SIG-M5 (cell line): ENCODE measurements around the gene ERCC3.
"Not testable (repeated sequence)": the region's sequence is repeated elsewhere in the genome, so short reads cannot be mapped to it uniquely, and the experiment has no call there.

Experiments
- DNase-seq: peaks from one replicate; lab custom pipeline; 2025; lab: John Stamatoyannopoulos, UW

The ERCC3 gene

DNA sequence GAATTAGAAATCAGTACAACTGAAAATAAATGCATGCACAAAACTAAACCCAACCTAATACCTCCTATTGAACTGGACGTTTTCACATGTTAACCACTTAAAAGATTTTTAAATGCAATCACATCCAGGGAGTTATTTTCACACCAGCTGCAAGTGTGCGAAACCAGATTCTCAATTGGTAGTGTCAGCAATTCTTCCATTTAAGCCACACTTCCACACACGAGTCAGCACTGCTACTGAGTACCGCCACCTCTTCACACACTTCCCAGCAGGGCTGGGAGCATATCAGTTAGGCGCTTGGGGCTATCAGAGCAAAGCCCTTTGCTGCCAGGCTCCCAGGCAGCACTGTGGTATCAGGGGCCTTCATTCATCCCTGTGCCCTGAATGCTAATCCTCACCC, 14.2 kb downstream of the ERCC3 start:
- DNase-seq = no peak

DNA sequence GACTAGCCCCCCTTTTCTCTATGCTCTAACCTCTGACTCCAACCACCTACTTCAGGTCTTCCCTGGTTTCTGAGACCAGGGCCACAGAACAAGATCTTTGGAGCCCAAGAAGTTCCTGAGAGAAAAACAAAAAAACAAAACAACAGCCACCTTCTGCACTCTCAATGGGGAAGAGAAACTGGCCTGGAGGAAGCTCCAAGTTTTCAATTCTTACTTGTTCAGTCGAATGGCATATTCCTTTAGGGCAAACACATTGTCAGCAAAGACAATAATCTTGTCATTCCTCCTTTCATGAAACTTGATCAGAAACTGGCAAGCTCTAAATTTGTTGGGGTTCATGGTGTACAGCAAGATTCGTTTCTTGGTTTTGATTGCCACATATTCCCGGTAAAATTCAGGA, 15.0 kb downstream of the ERCC3 start:
- no peak for DNase-seq

DNA sequence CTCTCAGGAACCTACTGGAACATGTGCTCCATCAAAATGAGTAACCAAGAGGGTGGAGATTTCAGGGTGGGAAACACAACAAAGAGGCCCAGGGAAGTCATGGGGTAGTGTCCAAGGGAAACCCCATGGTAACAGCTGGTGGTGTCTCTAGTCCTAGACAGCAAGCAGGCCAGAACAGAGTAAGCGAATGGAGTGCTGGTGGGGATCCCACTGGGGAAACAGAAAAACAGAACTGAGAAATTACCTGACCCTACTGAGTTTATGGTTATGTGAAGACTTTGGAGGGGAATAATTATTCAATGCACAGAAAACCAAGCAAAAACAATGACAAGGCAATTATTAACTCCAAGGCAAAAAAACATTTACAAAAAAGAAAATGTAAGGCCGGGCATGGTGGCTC, 16.9 kb downstream of the ERCC3 start:
- no peak for DNase-seq

DNA sequence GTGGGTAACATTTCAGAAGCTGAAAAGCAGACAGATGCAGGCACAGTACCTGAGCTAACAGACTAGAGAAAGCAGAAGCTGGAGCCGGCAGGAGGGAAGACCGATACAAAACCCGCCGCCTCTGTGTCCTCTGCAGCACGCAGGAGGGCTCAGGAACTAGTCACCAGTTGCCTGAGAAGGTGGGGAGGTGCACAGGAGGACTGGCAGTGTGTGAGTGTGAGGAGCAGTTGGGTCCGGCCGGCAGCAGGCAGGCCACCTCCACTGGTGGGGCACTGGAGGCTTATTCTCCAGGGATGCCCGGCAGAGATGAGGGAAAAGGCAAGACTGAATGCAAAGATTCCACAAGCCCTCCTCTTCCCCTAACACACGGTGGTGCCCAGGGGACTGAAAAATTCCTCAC, 18.2 kb downstream of the ERCC3 start:
- DNase-seq = no peak

DNA sequence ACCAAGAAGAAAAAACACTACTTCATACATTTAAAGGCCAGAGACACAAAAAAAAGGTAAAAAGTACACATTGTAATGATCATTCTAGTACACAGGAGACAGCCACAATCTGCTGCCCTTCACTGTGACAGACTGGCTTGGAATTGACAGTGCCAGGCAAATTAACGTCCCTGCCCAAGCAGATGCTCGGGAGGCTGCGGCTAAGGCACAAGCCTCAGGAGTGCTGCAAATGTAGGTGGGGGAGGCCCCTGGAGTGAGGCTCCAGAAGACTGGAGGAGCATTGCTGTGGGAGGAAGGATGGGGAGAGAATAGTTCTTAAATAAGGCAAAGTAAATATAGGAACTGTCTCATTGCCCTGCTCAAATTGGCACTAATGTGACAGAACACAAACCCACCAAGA, 18.6 kb downstream of the ERCC3 start:
- no peak for DNase-seq

DNA sequence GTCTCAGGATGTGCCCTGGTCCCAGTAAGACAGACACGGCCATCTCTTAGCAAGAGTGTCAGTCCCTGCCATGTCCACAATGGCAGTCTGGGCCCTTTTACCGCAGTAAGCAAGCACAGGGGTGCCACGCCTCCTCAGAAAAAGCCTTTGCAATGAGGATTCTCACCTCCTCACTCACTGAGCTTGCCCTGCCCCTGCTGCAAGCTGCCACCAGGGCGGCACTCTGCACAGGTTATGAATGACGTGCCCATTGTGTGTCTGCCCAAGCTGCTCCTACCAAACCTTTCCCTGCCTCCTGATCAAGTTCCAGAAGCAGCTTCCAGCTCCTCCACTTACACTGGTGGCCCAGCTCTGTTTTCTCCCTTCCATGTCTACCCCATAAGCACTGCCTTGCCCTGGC, 23.3 kb downstream of the ERCC3 start:
- DNase-seq = no peak

DNA sequence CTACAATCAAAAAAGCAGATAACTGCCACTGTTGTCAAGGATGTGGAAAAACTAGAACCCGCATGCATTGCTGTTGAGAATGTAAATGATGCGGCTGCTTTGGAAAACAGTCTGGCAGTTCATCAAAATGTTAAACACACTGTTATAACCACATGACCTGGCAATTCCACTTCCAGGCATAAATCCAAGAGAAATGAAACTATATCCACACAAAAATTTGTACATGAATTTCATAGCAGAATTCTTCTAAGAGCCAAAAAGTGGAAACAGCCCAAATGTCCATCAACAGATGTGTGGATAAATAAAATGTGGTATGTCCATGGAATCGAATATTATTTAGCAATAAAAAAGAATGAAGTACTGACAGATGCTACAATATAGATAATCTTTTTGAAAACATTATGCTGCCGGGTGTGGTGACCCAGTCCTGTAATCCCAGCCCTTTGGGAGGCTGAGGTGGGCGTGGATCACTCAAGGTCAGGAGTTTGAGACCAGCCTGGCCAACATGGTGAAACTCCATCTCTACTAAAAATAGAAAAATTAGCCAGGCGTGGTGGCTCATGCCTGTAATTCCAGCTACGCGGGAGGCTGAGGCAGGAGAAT, 32.0 kb downstream of the ERCC3 start:
- DNase-seq = no peak

DNA sequence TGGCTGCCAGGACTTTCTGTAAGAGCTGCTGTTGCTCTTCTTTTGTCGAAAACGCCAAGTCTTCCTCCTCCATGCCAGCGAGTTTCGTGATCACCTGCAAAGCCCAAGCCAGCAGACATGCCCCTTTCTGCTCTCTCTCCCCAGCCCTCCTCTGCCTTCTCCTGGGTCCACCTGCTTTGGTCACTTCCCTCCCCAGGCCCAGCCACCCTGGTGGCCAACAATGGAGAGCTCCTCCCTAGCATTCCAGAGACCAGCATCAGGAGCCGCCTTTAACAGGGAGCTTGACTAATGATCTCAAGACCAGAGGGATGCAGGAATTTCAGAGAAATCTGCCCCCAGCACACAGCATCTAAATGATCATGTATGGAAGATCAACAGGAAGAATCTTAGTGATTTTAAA, 34.6 kb downstream of the ERCC3 start:
- DNase-seq = no peak

DNA sequence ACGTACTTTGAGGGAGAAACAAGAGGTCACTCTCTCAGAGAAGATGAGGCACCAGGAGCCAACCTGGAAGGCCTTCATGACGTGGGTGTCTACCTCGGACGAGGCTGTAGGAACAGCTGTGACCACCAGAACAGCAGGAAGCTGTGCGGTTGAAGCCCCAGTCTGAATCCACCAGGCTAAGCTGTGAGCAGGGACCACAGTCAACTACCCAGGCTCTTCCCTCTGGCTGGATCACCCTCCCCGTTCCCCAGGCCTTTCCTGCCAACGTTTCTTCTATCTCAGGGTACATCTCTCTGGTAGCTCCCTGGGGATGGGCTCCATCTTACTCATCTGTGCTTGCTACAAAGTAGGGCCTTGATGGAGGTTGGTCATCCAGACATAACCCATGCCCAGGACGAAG, 37.1 kb downstream of the ERCC3 start:
- DNase-seq = no peak

DNA sequence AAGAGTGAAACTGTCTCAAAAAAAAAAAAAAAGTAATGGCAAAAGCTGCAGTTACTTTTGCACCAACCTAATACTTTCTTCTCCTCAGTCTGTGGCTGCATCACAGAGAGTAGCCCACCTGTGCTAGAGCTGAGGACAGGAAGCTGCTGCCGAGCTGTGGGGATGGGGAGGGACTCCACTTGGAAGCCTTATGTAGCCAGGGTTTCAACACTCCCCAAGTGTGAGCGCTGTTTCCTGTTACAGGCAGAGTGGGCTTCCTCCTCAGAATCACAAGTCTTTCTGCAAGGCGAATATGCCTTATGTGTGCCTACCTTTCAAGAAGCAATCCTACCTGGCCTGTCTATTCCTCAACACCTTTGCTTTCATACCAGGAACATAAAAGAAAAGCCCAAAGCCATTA, 37.6 kb downstream of the ERCC3 start:
- no peak for DNase-seq

DNA sequence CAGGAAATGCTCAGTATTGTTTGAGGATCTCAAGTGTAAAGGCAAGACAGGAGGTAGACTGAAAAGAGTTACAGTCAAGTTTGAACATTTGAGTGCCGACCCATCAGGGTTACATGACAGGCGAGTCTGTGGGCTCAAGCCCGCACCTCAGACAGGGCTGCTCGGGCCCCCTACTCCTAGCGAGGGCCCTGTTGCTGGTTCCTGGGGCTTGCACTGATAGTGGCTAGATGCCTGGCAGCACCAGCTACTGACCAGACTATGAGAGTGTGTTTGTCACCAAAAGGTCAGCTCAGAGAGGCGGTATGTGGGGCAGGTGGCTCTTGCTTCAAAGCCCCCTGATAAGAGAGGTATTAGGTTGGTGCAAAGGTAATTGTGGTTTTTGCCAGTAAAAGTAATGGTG, 38.2 kb downstream of the ERCC3 start:
- no peak for DNase-seq

DNA sequence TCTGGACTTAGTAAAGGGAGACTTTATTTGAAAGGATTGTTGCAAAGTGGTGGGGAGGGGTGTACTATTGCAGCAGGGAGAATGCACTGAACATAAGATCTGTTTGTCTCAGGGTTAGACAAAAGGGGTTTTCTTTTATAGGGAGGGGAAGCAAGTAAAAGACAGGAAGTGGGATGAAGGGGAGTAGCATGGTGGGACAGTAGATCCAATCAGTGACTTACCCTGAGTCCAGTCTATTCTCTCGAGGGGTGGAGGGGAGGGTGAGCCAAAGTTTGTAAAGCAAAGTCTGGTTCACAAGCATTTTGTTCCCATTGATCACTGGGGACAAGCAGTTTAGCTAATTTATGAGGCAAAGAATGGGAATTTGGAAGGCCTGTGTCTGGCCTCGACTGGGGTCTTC, 38.8 kb downstream of the ERCC3 start:
- no peak for DNase-seq

DNA sequence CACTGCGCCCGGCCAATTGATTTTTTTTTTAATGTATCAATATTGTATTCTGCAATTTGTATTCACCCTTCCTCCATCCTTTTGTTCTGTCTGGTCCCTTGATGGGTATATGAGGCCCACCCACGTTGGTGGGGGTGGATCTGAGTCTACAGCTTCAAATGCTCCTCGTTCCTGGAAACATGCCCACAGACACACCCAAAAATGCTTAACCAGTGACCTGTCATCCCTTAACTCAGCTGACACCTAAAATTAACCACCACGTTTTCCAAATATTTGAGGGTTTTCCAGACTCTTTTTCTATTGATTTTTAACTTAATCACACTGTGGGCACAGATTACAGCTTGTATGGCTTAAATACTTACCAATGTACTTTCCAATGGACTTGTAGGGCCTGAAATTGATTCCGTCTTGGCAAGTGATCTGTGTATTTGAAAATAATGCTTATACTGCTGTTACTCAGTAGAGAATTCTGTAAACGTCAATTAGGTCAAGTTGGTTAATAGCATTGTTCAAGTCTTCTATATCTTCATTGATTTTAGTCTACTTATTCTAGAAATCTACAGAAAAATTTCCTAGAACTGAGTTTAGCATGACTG, 39.5 kb downstream of the ERCC3 start:
- no peak for DNase-seq

DNA sequence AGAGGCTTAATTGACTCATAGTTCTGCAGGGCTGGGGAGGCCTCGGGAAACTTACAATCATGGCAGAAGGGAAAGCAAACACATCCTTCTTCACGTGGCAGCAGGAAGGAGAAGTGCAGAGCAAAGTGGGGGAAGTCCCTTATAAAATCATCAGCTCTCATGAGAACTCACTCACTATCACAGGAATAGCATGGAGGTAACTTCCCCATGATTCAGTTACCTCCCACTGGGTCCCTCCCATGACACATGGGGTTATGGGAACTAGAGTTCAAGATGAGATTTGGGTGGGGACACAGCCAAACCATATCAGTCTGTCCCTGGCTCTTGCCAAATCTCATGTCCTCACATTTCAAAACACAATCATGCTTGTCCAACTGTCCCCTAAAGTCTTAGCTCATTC, 52.8 kb downstream of the ERCC3 start:
- DNase-seq = not testable (repeated sequence)

DNA sequence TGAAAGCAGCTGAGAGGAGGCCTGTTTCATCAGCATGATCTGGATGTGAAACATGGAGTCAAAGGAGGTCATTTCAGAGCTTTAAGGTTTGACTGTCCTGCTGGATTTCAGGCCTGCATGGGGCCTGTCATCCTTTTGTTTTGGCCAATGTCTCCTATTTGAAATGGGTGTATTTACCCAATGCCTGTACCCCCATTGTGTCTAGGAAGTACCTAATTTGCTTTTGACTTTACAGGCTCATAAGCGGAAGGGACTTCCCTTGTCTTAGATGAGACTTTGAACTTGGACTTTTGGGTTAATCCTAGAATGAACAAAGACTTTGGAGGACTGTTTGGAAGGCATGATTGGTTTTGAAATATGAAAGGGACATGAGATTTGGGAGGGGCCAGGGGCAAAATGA, 54.5 kb downstream of the ERCC3 start:
- DNase-seq = no peak

DNA sequence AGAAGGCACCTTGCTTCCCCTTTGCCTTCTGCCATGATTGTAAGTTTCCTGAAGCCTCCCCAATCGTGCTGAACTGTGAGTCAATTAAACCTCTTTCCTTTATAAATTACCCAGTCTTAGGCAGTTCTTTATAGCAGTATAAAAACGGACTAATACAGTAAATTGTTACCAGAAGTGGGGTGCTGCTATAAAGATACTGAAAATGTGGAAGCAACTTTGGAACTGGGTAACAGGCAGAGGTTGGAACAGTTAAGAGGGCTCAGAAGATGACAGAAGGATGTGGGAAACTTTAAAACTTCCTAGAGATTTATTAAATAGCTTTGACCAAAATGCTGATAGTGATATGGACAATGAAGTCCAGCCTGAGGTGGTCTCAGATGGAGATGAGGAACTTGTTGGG, 56.2 kb downstream of the ERCC3 start:
- not testable (repeated sequence) for DNase-seq

DNA sequence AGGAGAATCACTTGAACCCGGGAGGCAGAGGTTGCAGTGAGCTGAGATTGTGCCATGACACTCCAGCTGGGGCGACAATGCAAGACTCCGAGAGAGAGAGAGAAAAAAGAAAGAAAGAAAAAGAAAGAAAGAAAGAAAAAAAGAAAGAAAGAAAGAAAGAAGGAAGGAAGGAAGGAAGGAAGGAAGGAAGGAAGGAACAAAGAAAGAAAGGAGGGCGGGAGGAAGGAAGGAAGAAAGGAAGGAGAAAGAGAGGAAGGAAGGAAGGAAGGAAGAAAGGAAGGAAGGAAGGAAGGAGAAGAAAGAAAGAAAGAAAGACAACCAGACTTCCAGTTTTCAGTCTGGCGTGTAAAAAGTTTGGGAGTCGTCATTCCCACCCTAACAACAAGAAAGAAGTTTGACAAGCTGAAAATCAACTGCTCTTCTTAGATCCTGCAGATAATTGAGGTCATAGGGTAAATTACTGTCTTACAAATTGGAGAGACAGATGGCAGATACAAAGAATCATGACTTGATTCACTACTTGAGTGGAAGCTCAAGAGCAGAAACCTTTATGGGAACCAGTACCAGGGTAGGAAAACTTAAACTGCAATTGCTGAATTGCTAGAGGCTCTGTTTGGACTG, 58.8 kb downstream of the ERCC3 start:
- no peak for DNase-seq

DNA sequence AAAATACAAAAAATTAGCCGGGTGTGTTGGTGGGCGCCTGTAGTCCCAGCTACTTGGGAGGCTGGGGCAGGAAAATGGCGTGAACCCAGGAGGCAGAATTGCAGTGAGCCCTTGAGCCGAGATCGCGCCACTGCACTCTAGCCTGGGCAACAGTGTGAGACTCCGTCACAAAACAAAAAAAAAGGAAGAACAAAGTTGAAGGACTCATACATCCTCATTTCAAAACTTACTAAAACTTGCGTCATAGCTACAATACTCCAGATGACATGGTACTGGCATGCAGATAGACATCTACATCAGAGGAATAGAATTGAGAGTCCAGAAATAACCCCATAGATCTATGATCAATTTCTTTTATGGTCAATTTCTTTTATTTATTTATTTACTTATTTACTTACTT, 60.2 kb downstream of the ERCC3 start:
- DNase-seq = no peak

DNA sequence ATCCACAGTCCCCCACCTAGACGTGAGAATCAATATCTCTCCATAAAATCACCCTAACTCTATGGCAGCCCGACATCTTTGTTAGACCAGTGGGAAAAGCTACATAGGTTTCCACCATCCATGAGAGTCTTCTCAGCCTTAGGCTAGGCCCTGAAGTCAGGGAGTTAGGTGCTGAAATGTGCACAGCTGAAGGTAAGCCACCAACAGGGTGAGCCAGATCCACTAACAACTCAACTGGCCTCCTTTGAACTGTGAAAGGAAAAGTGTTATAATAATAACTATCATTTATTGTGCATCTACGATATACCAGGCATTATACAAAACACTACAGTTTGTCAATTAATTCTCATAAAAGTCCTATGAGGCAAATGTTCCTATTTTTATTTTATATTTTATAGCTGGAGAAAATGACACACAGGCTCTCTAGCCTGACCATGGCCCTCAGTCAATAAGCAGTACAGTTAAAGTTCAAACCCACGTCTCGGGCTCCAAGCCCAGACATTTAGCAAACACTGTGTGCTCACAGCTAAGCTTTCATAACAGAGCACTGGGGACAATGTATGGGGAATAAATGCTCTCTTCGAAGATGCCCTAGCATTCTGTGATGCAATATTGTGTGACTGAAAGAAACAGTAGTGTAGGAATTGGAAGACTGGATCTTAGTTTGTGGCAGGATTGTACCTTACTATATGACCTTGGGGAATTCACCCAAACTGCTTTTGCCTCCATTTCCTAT, 62.6 kb downstream of the ERCC3 start:
- no peak for DNase-seq

DNA sequence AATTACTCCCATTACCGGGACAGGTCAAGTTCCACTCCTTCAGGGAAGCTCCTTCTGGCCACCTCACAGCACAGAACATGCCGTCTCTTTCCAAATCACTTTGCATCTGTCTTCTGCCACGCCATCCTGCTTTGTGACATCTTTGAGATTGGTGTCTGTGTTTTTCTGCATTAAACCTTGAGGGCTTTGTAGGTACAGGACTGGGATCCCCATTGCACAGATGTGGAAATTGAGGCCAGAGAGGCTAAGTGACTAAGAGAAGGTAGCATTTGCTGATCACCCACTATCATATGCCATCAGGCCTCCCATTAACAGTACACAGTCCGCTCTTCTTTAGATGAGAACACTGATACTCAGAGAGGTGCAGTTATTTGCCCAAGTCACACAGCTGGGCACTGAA, 64.4 kb downstream of the ERCC3 start:
- DNase-seq = no peak

DNA sequence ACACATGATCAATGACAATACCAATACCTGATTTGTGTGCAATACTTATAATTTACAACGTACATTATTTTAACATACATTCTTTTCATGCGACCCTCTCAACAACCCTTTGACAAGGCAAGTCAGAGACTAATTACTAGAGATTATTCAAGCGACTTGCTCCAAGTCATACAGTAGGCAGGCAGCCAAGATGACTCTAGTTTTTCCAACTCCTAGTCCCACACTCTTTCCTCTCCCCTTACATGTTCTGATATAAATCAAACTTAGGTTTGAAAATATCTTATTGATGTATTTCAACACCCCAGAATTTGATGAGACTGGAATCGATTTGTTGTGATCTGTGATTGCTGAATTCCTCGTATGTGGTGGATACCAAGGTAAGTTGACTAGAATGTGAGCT, 65.8 kb downstream of the ERCC3 start:
- no peak for DNase-seq

DNA sequence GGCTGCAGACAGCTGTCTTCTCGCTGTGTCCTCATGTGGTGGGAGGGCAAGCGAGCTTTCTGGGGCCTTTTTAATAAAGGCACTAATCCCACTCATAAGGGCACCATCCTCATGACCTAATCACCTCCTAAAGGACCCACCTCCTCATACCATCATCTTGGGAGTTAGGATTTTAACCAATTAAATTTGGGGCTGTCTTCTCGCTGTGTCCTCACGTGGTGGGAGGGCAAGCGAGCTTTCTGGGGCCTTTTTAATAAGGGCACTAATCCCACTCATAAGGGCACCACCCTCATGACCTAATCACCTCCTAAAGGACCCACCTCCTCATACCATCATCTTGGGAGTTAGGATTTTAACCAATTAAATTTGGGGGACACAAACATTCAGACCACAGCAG, 66.7 kb downstream of the ERCC3 start:
- not testable (repeated sequence) for DNase-seq

DNA sequence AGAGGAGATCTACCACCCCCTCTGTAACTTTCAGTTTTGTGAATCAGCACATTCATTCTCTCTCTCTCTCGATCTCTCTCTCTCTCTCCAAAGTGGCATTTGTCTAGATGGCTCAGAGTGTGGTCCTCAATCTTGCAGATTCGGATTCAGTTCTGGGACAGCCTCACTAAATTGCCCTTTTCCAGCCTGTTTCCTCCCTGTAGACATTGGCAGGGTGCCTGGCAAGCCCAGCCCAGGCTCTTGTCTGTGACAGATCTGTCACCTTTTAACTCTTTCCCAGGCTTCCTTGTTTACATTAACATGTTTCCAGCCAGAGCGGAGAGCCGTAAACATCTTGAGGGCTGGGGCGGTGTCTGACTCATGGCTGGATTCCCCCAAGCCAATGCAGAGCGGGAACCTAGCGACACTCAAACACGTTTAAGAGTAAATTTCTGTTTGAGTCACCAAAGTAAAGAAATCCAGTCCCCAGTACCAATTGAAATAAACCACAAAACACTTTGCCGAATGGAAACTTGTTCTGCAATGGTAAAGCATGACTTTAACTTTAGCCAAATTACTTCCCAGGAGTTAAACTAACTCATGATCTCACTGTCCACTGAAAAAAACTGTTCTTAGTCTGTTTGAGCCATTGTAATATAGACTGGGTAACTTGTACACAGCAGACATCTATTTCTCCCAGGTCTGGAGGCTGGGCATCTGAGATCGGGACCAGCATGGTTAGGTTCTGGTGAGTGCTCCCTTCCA, 67.3 kb downstream of the ERCC3 start:
- no peak for DNase-seq
